ENCODE results near the gene AKAP12. TPM values are rescaled to one million over a fixed set of nuclear protein-coding genes. Genes with fewer than 3 reads are reported as not detected.
A peak's percentile ranks its signal among the peaks of the same experiment; 100 is the strongest.

AKAP12 gene
- total and polyA plus RNA-seq, 4 donors = 9.4 to 110 (median 24.6) TPM

- H3K27me3 ChIP-seq (ENCODE audit: control insufficient read depth in 3 of 3, insufficient read depth in 3 of 3, low read length in 2 of 3) = peaks cover 0 to 7% (median 0%) of the 10 kb centered on the region in 3 donors
- H3K27ac ChIP-seq (ENCODE audit: low read depth in 1 of 2, low read length in 1 of 2) = peak overlapping the region in 1 of 2 donors; percentile 81
- 1 to 2% methylated on average over 64 to 68 of the region's 68 CpGs for WGBS, 2 donors
- ATAC-seq (ENCODE audit: insufficient read depth, low FRiP score) (peak; percentile 20), DNase-seq (peak; percentile 62 to 77 (median 77))
- peak overlapping the region; percentile 59 to 61 for H3K9ac ChIP-seq (ENCODE audit: insufficient read depth in 1 of 2, low read length in 2 of 2)
- H3K4me3 ChIP-seq = peak overlapping the region; percentile 78
- TF ChIP-seq, protein P1, sequence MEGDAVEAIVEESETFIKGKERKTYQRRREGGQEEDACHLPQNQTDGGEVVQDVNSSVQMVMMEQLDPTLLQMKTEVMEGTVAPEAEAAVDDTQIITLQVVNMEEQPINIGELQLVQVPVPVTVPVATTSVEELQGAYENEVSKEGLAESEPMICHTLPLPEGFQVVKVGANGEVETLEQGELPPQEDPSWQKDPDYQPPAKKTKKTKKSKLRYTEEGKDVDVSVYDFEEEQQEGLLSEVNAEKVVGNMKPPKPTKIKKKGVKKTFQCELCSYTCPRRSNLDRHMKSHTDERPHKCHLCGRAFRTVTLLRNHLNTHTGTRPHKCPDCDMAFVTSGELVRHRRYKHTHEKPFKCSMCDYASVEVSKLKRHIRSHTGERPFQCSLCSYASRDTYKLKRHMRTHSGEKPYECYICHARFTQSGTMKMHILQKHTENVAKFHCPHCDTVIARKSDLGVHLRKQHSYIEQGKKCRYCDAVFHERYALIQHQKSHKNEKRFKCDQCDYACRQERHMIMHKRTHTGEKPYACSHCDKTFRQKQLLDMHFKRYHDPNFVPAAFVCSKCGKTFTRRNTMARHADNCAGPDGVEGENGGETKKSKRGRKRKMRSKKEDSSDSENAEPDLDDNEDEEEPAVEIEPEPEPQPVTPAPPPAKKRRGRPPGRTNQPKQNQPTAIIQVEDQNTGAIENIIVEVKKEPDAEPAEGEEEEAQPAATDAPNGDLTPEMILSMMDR (IDR thresholded peaks at IDR 0.05; ENCODE audit: control extremely low read depth, extremely low read depth) = no peak
- H3K36me3 ChIP-seq (ENCODE audit: control insufficient read depth in 4 of 4, insufficient read depth in 4 of 4, low read length in 4 of 4) = no peaks in the 10 kb centered on the region
- H3K9me3 ChIP-seq (ENCODE audit: control insufficient read depth in 4 of 4, insufficient read depth in 3 of 4, low read length in 3 of 4) = peaks cover 0 to 6% (median 0%) of the 10 kb centered on the region in 4 donors
- peaks cover 0 to 22% (median 7%) of the 10 kb centered on the region in 5 donors for H3K4me1 ChIP-seq (ENCODE audit: control insufficient read depth in 5 of 5, insufficient read depth in 5 of 5, low read length in 5 of 5)
Measured at GRCh38 chr6:151240791-151241642, 1.2 kb downstream of the AKAP12 start.

DNA sequence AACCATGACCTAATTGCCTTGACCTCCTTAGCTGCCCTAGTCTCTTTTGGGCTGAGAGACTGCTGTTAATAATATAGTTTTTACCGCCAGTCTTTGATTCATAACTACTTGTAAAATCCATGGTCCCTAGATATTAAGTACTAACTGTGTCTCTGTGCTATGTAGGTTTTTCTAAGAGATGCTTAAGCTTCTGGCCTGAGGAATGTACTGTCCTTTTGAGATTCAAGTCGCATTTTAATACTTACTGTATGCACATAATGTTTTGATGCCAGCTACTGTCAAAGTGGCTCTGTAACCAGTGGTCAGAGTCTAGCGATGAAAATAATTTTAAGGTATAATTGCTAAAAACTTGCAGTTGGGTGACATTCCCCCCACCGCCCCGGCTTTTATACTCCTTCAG lies 2.1 kb downstream of the AKAP12 start:
- DNase-seq = no peak
- peaks cover 0 to 22% (median 7%) of the 10 kb centered on the region in 5 donors for H3K4me1 ChIP-seq (ENCODE audit: control insufficient read depth in 5 of 5, insufficient read depth in 5 of 5, low read length in 5 of 5)
- ATAC-seq (ENCODE audit: insufficient read depth, low FRiP score) = no peak
- H3K27me3 ChIP-seq (ENCODE audit: control insufficient read depth in 3 of 3, insufficient read depth in 3 of 3, low read length in 2 of 3) = peaks cover 0 to 5% (median 0%) of the 10 kb centered on the region in 3 donors
- TF ChIP-seq, protein P1 (IDR thresholded peaks at IDR 0.05; ENCODE audit: control extremely low read depth, extremely low read depth) = no peak
- peaks cover 0 to 1% (median 0%) of the 10 kb centered on the region in 4 donors for H3K36me3 ChIP-seq (ENCODE audit: control insufficient read depth in 4 of 4, insufficient read depth in 4 of 4, low read length in 4 of 4)
- no peak overlapping the region for H3K27ac ChIP-seq (ENCODE audit: low read depth in 1 of 2, low read length in 1 of 2)
- no peak overlapping the region for H3K4me3 ChIP-seq
- peaks cover 0 to 6% (median under 1%) of the 10 kb centered on the region in 4 donors for H3K9me3 ChIP-seq (ENCODE audit: control insufficient read depth in 4 of 4, insufficient read depth in 3 of 4, low read length in 3 of 4)
- peak overlapping the region in 1 of 2 donors; percentile 59 for H3K9ac ChIP-seq (ENCODE audit: insufficient read depth in 1 of 2, low read length in 2 of 2)
- WGBS, 2 donors = 81 to 83% methylated on average over 5 of the region's 5 CpGs

DNA sequence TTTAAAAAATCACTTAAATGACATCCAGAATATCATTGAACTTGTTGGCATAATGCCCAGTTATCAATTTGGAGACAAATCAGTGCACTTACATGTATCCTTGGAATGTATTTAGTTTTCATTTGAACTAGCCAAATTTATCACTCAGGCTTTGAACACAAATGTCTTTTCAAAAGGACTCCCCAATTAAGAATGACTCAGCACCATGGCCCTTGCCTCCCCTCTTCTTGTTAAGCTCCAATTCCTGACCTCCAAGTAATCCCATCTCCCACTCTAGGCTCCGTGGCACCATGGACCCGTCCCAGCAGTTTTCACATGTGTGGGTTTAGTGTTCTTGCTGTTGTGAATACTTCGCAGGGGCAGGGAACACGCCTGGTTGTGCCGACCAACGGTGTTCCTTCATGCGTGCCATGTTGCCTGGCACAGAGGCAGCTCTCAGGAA lies 2.7 kb downstream of the AKAP12 start:
- TF ChIP-seq, protein P1 (IDR thresholded peaks at IDR 0.05; ENCODE audit: control extremely low read depth, extremely low read depth) = no peak
- Histone ChIP-seq H3K27me3 (ENCODE audit: control insufficient read depth in 3 of 3, insufficient read depth in 3 of 3, low read length in 2 of 3) (peaks cover 0 to 5% (median 0%) of the 10 kb centered on the region in 3 donors), H3K4me3 (peak overlapping the region; percentile 24), H3K4me1 (ENCODE audit: control insufficient read depth in 5 of 5, insufficient read depth in 5 of 5, low read length in 5 of 5) (peaks cover 0 to 22% (median 7%) of the 10 kb centered on the region in 5 donors), H3K36me3 (ENCODE audit: control insufficient read depth in 4 of 4, insufficient read depth in 4 of 4, low read length in 4 of 4) (peaks cover 0 to 1% (median 0%) of the 10 kb centered on the region in 4 donors), H3K9me3 (ENCODE audit: control insufficient read depth in 4 of 4, insufficient read depth in 3 of 4, low read length in 3 of 4) (peaks cover 0 to 6% (median under 1%) of the 10 kb centered on the region in 4 donors), H3K27ac (ENCODE audit: low read depth in 1 of 2, low read length in 1 of 2) (no peak overlapping the region), H3K9ac (ENCODE audit: insufficient read depth in 1 of 2, low read length in 2 of 2) (no peak overlapping the region)
- ATAC-seq (ENCODE audit: insufficient read depth, low FRiP score) = no peak
- 91 to 93% methylated on average over 7 of the region's 7 CpGs for WGBS, 2 donors
- no peak for DNase-seq

All from lung (tissue), 12 donors.